ENCODE measurements around the gene CAPN5.
"Not testable (repeated sequence)": the region's sequence is repeated elsewhere in the genome, so short reads cannot be mapped to it uniquely, and the experiment has no call there.

The CAPN5 gene

GRCh38 chr11:77044356-77044755 is 22.4 kb upstream of the CAPN5 start:
- DNase-seq = no peak

DNA sequence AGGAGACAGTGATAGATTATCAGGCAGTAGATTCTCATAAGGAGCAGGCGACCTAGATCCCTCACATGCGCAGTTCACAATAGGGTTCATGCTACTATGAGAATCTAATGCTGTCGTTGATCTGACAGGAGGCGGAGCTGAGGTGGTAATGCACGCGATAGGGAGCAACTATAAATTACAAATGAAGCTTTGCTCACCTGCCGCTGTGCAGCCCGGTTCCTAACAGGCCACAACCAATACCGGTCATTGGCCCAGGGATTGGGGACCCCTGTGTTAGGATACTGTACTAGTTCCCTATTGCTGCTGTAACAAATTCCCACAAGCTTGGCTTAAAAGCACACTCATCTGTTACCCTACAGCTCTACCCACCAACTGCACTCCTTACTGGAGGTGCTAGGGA is 21.9 kb upstream of the CAPN5 start:
- no peak for DNase-seq

DNA sequence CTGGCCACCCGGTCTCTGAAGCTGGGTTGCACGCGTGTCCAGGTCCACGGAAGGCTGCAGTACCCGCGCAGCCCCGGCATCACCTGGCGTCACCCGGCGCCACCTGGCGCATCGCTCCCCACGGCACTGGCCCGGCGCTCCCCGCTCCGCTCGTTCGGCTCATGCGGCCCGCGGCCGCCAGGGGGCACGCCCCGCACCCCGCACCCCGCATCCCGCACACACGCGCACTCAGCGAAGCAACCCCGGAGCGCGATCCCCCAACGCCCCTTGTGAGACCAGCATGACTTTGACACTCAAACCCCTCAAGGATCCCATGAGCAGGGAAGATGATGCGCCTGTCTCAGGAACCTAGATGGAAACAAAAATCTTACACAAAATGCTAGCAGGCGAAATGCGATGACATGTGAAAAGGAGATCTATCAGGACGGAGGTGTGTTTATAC is 20.7 kb upstream of the CAPN5 start:
- DNase-seq = peak; percentile 11

- DNase-seq = peak; percentile 91
These were observed 19.5 kb upstream of the CAPN5 start for GRCh38 chr11:77047007-77047927.

- DNase-seq = not testable (repeated sequence)
These were observed 18.8 kb upstream of the CAPN5 start for GRCh38 chr11:77047928-77048446.

- DNase-seq = no peak
These were observed 17.7 kb upstream of the CAPN5 start for GRCh38 chr11:77049026-77049425.

- DNase-seq = no peak
These were observed 15.3 kb upstream of the CAPN5 start for GRCh38 chr11:77051511-77051910.

GRCh38 chr11:77052518-77052917 is 14.3 kb upstream of the CAPN5 start:
- no peak for DNase-seq

DNA sequence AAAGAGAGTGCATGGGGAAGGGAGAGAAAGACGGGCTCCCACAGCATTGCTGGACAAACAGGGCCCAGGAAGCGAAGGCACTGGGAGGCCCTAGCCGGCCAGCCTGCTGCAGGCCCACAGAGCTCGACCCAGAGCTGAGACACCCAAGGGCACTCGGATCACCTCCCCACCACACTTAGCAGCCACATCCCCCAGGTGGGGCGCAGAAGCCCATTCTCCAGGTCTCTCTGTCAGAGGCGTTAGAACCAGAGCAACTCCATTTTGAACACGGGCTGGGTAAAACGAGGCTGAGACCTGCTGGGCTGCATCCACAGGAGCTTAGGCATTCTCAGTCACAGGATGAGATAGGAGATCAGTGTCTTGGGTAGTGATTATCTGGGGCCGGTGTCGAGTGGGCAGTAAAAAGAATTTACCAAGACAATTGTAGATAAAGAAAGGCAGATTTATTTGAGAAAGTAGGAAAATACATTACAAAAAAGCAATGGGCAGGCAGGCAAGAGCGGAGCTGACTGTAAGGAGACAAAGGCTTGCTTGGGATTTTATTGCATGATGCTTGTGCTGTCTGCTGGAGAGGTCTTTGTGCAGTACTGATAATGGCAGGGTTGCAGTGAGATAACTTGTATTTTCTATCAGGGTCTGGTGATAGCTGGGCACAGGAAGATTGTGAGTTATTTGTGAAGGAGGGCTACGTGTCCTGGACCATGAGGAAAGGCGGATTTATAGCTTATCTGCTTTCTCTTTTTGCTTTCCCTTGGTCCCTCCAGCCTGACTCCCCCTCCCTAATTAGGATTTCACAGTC is 13.4 kb upstream of the CAPN5 start:
- no peak for DNase-seq

DNA sequence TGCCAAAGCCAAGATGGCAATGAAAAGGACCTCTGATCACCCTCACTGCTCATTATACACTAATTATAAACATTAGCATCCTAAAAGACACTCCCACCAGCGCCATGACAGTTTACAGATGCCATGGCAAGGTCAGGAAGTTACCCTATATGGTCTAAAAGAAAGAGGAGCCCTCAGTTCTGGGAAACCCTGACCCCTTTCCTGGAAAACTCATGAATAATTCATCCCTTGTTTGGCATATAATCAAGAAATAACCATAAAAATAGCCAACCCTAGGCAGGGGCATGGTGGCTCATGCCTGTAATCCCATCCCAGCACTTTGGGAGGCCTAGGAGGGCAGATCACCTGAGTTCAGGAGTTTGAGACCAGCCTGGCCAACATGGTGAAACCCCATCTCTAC is 12.7 kb upstream of the CAPN5 start:
- DNase-seq = no peak

DNA sequence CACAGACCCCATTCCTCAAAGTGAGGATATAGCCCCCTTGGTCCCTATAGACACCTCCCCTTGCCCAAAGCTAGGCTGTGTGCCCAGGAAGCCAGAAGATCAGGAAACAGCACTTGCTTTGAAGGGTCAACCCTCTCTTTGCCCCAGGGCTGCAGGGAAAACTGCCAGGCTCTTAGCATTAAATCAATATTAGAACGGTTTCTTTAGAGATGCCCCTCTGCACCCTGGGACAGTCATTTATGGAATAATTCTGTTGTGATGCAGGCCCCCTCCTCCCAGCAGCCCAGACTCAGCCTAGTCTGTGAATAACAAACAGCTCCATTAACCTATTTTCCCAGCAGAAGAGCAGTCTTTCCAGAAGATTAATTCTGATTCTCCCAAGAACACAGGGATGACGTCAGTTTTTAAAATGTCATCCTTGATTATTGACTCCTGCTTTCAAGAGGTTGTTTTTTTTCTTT is 11.6 kb upstream of the CAPN5 start:
- no peak for DNase-seq

GRCh38 chr11:77055913-77056312 is 10.9 kb upstream of the CAPN5 start:
- no peak for DNase-seq

GRCh38 chr11:77056814-77057402 is 9.9 kb upstream of the CAPN5 start:
- no peak for DNase-seq

DNA sequence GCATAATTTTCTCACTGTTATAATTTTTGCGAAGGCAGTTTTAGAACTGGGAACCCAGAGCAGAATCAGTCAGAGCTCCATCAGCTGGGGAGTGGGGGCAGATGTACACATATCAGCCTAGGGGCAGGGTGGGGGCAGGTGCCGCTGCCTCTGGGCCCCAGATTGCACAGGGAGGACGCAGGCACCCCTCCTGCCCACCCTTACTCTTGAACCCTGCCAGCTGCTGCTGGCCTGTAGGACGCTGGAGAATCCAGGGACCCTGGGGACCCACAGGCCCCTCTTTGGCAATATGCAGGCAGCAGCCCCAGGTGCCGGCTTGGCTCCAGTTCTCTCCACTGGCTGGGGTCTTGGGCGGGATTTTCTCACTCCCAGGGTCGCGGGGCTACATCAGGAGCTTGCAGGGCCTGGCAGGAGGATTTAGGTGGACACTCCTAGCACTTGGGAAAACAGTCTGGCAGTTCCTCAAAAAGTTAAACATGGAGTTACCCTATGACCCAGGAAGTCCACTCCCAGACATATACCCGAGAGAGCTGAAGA is 8.8 kb upstream of the CAPN5 start:
- DNase-seq = no peak

DNA sequence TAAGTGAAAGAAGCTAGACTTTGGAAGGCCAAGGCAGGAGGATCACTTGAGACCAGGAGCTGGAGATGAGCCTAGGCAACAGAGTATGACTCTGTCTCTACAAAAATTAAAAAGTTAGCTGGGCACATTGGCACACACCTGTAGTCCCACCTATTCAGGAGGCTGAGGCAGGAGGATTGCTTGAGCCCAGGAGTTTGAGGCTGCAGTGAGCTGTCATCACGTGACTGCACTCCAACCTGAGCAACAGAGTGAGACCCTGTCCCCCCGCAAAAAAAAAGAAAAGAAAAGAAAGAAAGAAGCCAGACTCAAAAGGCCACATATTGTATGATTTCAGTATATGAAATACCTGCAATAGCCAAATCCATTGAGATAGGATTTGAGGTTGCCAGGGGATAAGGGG is 7.9 kb upstream of the CAPN5 start:
- DNase-seq = no peak

DNA sequence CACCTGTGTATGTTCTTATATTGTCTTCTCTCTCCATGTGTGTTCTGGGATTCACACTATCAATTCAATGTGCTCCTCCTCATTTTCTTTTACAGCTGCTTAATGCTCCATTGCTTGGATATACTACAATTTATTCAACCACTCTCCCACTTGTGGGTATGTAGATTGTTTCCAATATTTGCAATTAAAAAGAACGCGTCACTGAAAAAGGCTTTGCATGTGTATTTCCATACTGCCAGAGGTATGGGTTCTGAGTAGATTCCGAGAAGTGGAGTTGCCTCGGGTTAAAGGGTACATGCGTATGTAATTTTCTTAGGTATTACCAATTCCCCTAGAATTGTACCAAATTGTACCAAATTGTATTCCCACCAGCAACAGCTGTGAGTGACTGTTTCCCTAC is 7.0 kb upstream of the CAPN5 start:
- no peak for DNase-seq

DNA sequence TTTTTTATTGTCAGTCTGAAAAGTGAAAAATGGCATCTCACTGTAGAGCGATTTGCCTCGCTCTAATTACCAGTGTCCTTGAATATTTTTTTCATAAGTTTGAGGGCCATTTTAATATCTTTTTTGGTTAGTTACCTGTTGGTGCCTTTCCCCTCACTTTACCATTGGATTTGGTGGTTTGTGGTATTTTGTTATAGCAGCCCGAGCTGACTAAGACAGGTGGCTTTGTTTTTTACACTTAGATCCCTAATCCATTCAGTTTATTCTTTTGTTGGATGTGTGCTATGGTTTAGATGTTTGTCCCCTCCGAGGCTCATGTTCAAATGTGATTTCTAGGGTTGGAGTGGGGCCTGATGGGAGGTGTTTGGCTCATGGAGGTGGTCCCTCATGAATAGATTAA is 6.5 kb upstream of the CAPN5 start:
- no peak for DNase-seq

DNA sequence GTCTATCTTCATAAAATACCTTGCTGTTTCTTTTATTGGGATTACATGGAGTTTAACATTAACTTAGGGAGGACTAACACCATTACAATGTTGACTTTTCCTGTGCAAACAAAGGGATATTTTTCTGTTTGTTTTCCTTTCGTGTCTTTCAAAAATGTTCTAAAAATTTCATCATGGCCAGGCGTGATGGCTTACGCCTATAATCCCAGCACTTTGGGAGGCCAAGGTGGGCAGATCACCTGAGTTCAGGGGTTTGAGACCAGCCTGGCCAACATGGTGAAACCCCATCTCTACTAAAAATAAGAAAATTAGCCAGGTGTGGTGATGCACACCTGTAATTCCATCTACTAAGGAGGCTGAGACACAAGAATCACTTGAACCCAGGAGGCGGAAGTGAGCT is 5.5 kb upstream of the CAPN5 start:
- not testable (repeated sequence) for DNase-seq

- DNase-seq = no peak
These were observed 3.8 kb upstream of the CAPN5 start for GRCh38 chr11:77062924-77063323.

- no peak for DNase-seq
These were observed 3.4 kb upstream of the CAPN5 start for GRCh38 chr11:77063407-77063806.

DNA sequence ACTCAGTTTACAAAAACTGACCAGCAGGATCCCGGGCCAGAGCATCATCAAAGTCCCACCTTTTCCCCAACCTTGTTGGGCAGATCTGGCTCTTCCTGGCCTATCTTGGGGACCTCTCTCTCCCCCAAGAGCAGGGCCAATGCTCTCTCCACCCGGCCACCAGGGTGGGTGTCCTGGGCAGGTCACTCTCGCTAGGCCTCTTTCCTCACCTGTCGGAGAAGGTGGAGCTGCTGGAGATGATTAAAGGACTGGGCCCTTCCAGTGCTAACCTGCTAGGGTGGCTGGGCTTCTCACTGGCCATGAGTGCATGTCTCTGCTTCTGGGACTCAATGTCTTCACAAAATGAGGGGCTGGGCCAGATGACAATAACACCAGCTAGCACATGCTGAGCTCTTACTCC is 2.9 kb upstream of the CAPN5 start:
- no peak for DNase-seq

- DNase-seq = no peak
These were observed 2.0 kb upstream of the CAPN5 start for GRCh38 chr11:77064648-77065217.

- DNase-seq = no peak
These were observed 918 bp upstream of the CAPN5 start for GRCh38 chr11:77065878-77066228.
